Choroid plexus epithelial cell (primary cell): ENCODE data around the gene KLF13.

Source experiments
- DNase-seq: peaks from one replicate; pipeline ENCODE4 v3.0.0-alpha.2; 2010; ENCODE audit warnings: low read depth
- H3K4me3 ChIP-seq: 2 replicates; pipeline ENCODE4 v1.5.1; 2011; ENCODE audit warnings: low read depth, mild to moderate bottlenecking, control low read depth, low read length, moderate library complexity
- CTCF ChIP-seq: conservative IDR thresholded peaks from 2 replicates; pipeline ENCODE4 v1.5.1; 2011; ENCODE audit warnings: low read depth, mild to moderate bottlenecking, control low read depth, inconsistent platforms, low read length, moderate library complexity

Gene KLF13

GRCh38 chr15:31305375-31305774 lies 21.3 kb upstream of the KLF13 start:
- no peak overlapping the region for H3K4me3 ChIP-seq
- no peak for TF ChIP-seq CTCF
- DNase-seq = no peak

GRCh38 chr15:31305796-31306425 lies 20.7 kb upstream of the KLF13 start:
- no peak for TF ChIP-seq CTCF
- H3K4me3 ChIP-seq = no peak overlapping the region
- no peak for DNase-seq

- DNase-seq = no peak
- no peak overlapping the region for H3K4me3 ChIP-seq
- no peak for TF ChIP-seq CTCF
These were observed 20.0 kb upstream of the KLF13 start for GRCh38 chr15:31306426-31307269.

- H3K4me3 ChIP-seq = no peak overlapping the region
- no peak for TF ChIP-seq CTCF
- no peak for DNase-seq
These were observed 19.1 kb upstream of the KLF13 start for GRCh38 chr15:31307270-31308184.

GRCh38 chr15:31308185-31308639 lies 18.4 kb upstream of the KLF13 start:
- TF ChIP-seq CTCF = no peak
- no peak overlapping the region for H3K4me3 ChIP-seq
- DNase-seq = no peak

- TF ChIP-seq CTCF = no peak
- no peak overlapping the region for H3K4me3 ChIP-seq
- no peak for DNase-seq
These were observed 16.6 kb upstream of the KLF13 start for GRCh38 chr15:31309893-31310606.
